GM18498 (cell line): ENCODE data around the gene MAD1L1.
A peak's percentile ranks its signal among the peaks of the same experiment; 100 is the strongest.

Source experiments
- ATAC-seq: cut with Tn5 transposase; IDR thresholded peaks from one replicate; pipeline ENCODE4 v1.9.1; 2021; ENCODE audit warnings: mild to moderate bottlenecking, moderate library complexity; ENCODE audit not compliant: unreplicated experiment

The MAD1L1 gene

DNA sequence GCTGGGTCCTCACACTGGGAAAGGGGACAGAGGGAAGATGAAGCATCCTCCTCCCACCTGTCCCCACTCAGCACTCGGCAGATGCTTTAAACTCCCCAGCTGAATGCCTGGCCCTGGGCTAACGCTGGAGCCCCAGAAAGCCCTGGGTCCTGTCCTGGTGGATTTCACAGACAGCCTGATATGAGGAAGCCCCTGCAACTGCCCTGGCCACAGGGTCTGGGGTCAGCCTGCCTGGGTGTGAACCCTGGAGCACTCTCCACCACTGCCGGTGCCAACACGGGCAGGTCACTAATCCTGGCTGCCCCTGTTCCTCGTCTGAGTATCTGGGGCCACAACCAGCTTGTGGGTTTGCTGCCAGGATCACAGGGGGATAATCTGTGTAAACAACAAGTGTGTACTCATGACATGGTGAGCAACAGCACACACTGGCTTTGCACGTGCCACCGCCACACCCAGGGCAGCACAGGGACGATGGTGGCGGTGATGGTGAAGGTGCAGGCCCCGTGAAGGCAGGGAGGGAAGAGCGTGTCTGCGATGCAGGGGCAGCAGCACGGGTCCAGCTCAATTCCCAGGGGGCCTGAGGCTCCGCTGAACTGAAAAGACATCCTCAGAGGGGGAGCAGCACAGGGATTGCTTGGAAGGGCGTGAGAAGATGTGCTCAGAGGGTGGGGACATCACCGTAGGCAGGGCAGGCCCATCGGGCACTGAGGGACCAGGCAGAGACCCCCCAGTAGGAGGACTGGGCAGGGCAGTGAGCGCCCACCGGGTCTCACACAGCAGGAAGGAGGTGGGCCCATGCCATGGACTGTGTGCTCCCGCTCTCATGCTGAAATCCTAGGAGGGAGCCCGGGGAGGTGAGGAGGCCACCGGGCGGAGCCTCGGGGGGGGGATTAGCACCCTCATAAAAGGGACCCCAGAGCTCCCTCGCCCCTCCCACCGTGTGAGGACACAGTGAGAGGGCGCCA, 238.7 kb downstream of the MAD1L1 start:
- ATAC-seq = no peak

DNA sequence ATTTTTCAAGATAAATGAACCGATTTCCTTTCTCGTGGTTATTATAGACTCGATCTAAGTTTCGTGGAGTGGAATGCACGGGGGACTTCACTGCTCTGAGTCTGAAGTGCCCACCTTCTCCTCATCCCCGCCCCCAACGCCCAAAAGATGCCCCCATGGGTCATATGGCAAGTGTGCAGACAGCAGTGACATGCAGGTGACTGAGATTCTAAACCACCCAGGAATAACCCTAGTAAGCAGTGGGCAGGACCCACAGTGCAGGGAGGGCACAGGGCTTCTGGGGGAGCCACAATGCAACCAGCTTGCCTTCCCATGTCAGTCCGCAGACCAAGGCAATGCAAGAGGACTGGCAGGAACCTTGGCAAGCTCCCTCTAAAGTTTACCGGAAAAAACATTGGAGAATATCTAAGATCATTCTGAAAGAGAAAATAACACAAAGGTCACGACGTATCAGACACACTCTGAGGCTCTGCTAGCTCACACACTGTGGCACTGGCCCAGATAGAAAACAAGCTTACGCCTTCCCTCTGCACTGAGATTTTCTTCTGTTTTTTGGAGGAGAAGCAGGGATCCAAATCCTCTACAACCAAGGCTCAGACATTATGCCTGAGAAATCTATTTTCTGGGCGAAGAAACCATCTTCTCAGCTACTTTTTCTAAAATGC, 239.6 kb downstream of the MAD1L1 start:
- no peak for ATAC-seq

DNA sequence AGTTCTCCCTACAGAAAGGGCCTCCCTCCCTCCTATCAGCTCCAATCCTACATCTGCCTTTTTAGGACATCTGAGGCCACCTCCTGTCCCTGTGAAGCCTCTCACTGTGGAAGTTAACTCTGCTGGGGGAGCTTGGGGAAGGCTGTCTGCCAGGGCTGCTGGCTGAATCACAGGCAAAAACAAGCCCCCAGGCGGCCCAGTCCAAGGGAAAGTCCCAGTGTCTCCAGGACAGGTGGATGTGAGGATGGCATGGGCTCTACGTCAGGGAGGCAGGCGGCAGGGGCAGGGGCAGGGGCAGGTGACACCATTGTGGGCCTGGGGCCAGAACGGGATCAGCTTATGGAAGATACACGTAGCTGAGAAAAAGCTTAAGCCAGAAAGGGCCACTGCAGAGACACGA, 240.2 kb downstream of the MAD1L1 start:
- no peak for ATAC-seq

DNA sequence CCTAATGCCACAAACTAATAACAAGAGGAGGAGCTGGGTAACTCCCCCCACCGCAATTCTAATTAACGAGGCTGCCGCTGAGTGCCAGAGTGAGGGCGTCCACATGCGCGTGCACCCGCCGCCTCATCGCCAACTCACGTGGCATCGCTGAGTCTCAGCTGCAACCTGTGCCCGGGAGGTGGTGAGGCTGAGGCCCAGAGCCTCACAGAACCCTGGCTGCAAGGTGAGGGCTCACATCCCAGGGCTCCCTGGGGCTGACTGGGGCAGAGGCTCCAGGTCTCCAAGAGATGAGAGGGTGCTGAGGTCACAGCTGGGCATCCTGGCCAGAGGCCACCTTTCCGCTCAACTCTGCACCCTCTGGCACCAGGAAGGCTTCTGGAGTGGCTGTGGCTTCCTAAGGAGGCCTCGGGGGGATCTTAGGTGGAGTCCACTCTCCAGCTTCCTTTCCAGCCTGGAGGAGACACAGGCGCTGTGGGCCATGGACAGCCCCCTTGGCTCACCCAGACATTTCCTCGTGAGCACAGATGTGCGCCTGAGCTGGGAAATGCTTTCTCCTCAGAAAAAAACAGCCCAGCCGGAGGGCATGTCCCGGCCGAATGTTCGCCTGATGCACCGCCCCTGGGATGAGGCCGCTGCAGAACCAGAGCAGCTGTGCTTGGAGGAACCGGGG, 242.6 kb downstream of the MAD1L1 start:
- no peak for ATAC-seq

DNA sequence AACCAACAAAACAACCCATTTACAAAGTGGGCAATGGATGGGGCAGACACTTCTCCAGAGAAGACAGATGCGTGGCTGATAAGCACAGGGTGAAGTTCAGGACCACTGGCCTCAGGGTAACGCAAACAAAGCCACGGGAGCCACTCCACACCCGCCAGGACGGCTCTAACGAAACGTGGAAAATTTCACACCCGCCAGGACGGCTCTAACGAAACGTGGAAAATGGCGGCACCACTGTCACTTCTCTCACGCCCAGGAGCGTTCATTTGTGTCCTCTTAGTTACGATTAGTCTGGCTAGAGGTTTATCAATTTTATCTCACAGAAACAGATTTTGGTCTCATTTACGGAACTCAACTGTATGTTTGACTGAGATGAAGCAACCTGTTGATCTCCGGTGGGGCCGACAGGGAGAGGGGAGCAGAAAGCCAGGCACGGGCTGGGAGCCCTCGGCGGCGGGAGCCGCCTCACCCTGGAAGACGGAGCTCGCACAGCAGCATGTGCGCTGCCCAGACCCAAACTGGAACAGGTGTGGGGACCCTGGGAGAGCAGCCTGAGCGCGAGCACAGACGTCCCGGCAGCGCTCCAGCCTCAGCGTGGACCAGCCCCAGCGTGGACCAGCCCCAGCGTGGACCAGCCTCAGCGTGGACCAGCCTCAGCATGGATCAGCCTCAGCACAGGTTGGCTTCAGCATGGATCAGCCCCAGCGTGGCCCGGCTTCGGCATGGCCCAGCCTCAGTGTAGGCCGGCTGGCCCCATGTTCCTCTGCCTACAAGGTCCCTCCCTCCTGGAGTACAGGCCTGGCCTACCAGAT, 243.5 kb downstream of the MAD1L1 start:
- no peak for ATAC-seq

DNA sequence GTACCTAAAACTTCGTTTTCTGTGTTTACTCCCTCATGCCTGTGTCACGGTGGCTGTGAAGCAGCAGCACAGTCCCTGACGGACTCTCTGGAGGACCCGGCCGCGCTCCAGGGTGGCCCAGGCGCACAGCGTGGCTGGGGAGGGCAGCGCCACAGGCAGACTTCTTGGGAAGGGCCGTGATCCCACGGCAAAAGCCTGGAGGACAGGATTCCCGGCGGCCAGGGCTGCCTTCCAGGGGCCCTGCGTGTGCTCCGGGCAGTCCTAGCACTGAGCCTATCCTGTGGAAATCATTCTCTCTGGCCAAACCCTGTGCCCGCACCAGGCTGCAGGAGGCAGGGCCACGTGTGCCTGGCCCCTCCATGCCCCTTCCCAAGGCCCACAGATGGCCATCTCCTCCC, 244.2 kb downstream of the MAD1L1 start:
- no peak for ATAC-seq

DNA sequence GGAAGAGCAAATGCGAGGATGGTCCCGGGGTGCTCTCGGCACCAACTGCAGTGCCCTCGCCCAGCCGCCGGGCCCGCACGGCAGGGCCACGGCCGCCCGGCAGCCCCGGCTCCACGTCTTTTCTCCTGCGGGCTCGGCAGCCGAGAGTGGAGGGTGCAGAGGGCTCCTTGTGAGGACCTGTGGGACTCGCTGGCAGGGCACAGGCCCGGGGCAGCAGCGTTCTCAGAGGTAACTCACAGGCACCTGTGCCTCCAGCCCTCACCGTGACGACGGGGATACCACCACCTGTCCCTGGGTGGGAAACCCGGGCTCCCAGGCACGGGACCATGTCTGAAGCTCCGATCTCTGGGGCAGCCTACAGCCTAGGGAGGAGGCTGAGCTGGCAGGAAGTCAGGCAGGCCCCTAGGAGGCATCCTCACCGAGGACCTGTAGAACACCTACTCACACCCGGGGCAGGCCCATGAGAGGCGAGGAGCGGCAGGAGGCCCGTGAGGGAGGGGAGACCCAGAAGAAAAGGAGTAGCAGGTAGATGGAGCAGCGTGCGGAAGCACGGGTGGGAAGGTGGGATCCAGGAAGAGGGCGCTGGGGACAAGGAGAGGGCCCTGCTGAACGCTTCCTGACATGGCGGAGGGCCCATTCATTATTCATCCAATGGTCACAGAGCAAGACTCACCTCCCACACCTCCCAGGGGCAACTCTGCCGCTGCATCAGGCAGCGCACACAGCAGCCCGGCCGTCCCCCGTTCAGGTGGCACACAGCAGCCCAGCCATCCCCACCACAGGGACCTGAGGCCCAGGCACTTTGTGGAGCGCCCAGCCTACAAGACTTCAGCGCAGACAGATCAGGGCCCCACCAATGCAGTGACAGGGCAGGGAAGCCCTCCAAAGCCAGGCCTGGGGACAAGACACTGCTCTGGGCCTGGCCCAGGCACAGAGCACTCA, 244.9 kb downstream of the MAD1L1 start:
- no peak for ATAC-seq

DNA sequence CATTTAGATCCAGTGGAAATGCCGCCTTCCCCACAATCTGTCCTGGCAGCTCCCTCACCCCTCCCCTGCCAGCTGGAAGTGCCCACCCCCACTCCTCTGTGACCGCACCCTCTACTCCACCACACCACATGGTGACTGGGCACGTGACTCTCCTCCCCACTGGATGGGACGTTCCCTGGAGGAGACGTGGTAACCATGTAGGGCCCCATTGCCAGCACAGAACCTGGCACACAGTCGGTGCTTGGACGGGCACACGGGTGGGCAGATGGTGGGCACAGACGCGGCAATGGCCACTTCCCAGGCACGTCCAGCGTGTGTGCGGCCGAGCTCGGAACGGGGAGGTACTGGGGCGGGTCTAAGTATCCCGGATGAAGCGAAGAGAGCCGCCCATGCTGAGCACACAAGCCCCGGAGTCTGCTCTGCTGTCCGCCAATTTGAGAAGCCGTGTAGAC, 245.6 kb downstream of the MAD1L1 start:
- ATAC-seq = no peak

DNA sequence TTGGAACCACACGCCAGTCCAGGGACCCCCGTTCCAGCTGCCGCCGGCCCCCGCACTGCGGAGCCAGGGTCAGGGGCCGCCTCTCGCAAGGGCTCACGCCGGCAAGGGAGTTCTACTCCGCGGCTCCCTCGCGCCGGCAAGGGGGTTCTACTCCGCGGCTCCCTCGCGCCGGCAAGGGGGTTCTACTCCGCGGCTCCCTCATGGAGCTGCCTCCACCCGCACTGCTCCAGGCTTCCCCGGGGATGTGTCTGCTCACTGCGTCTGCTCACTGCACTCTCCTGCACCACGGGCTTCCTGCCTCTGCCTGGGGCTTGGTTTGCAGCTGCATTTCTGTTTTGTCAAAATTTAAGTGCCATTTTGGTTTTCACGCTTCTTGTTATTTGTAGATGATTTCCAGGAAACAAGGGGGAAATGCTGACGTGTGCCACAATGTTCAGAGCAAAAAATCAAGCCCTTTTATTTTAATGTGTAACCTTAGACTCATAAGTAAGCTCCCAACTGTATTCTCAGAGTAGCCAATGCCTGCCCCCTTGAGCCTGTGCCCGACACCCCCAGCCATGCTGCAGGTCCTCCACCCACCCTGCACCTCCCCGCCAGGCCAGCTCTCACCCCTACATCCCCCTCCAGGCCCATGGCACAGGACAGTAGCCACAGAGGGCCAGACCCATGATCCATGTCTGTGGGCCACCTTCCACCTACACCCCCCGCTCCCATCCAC, 246.2 kb downstream of the MAD1L1 start:
- ATAC-seq = no peak

DNA sequence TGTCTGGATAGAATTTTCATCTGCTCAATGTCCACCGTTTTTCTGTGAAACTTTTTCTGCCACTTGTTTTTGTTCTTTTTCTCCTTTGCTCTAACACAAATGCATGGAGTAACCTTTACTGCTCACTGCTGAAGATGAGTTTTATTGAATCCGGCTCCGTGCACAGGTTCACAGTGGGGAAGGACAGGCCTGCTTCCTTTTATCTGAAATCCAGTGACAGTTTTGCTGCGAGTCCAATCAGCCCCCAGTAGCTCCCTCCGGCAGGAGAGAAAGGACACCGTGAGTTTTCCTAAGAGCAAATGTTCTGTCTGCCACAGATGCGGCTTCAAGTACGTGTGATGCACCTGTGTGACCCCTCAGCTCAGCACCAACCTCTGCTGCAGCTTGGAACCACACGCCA, 246.8 kb downstream of the MAD1L1 start:
- ATAC-seq = no peak

DNA sequence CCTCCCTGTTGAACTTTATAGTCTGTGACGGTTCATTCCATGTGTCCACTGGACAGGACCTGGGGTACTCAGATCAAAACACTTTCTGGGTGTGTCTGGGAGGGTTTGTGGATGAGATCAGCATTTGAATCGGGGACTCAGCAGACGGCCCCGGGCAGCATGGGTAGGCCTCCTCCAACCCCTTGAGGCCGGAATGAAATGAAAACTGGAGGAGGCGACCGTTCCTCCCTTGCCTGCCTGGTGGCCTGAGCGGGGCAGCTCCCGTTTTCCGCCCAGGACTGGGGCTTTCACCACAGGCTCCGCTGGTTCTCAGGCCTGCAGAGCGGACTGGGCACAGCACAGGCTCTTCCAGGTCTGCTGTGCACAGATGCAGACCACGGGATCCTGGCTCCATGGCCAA, 247.7 kb downstream of the MAD1L1 start:
- ATAC-seq = no peak

DNA sequence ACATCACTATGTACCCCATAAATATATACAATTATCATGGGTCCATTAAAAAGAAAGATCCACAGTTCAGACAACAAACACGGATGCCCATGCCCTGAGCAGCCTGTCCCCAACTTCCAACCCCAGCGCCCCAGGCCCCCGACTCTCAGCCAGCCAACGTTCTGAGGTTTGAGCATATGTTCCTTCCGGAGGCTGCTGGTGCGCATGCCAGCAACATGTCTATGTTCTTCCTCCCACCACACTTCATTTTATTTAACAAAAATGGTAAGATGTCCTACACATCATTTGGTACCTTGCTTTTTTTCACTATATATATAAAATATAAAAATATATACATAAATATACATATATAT, 250.9 kb downstream of the MAD1L1 start:
- ATAC-seq = no peak

DNA sequence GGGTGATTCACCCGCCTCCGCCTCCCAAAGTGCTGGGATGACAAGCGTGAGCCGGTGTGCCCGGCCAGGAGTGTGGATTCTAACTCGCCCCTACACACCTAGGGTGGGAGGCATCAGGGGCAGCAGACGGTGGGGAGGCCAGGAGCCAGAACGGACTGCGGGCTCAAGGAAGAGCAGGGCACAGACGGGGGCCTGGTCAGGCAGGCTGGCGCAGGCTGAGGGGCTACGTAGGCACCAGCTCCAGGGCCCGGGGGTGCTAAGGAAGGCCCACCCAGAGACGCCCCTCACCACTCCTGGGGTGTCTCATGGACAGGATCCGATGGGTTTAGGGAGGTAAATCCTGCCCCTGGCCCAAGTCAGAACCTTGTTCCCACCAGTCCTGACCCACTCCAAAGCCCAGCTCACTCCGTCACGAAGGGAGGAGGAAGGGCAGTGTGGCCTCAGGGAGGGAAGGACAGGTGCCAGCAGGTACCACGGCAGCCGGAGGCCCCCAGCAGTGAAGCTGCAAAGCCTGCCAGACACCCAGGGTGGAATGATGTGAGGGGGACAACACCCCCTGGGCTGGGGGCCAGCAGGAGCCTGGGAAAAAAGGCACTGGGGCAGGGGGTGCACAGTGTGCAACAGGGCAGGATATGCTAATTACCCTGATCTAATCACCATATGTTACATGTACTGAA, 251.4 kb downstream of the MAD1L1 start:
- no peak for ATAC-seq

DNA sequence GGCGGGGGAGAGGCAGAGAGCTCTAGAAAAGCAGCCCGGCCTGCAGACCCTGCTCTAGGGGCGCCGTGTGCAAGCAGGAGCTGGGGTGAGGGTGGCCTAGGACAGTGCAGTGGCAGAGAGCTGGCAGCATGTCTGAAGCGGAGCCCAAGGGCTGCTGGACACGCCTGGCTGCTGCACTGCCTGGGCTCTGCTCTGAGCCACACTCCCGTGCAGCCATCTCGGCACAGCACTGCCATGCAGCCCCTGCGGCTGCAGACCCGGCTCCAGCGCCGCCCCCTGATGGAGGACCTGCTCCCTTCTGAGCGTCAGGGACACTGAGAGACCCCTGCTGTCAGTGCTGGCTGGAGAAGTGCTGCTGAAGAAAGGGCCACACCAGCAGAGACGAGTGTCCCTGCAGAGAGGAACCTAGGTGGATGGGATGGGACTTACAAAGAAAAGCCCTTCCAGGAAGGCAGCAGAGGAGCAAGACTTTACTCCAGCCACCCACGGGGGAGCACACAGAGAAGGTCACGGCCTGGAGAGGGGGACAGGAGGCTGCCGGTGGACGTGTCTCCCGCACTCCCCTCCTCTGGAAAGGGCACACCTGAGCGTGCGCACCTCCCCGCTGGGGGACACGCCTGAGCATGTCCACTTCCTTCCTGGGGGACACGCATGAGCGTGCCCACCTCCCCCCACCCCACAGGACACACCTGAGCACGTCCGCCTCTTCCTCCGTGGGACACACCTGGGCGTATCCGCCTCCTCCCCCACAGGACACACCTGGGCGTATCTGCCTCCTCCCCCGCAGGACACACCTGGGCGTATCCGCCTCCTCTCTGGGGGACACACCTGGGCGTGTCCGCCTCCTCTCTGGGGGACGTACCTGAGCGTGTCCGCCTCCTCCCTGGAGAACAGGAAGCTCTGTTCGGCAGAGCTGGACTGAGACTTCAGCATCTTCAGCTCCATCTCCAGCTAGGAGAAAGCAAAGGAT, 252.9 kb downstream of the MAD1L1 start:
- peak; percentile 56 for ATAC-seq

DNA sequence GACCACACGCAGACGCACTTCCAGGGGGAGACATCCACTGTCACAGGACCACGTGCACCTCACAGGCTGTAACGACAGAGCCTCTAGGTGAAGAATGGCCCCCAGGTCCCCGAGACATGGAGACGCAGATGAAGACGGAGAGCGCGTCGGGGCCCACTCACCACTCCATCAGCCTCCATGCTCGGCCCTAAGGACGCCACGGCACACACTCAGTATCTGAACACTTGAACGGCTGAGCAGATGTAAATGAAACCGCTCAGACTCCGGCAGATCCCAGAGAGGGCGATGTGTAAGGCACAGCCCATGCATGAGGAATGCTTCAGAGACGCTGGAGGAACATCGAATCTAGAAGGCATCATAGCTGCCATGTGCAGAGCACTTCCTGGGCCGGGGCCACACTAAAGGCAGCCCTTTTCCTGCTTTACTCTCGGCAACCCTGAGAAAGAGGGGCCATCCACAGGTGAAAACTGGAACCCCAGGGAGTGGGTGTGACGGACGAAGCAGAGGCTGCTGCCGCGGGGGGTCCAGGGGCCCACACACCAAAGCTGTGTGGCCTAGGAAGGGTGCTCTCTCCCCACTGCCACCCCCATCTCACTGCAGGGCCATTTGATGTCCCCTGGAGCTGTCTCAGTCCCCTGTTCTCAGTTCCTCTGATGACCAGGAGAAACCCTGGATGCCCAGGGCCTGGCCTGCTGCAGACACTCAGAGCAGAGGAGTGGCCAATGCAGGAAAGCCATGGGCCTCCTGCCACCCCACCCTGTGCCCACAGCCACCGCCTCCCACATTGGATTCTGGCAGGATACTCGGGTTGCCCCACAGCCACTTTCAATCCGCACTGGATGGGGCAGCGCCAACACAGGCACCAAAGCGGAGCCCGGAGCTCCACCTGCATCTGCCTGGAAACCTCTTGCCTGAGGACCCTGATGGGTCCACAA, 253.8 kb downstream of the MAD1L1 start:
- ATAC-seq = no peak

DNA sequence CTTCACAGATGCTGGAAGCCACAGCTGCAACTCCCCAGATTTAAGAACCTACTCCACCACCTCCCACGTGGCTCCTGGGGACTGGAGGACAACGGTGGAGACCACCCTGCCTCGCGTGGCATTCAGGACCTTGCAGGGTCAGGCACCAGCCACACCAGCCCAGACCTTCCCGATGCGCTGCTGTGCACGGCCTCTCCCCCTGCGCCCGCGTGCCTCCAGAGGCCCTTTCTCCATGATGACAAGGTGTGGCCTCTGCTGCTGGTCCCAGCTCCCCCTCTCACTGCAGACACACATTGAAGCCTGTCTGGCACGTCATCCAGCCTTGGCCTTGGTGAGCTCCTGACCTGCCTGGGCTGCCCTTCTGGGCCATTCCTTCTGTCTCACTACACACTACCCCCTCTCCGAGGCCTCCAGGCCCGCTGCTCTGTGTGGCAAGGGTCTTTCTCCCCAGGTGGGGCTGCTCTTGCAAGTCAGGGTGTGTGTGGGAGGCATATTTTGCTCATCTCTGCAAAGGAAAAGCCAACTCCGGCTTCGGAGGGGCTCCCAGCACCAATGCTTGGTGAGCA, 254.8 kb downstream of the MAD1L1 start:
- ATAC-seq = no peak
